Spleen (tissue), 11 donors: ENCODE results near the gene C3orf22. TPM values are rescaled to one million over a fixed set of nuclear protein-coding genes. Genes with fewer than 3 reads are reported as not detected.

Experiments
- DNase-seq: peaks from one replicate; pipeline ENCODE4 v3.0.0-alpha.2; 2020
- H3K27ac ChIP-seq, 8 donors: fragments of 200-600 bp; sonication (generic) in 7 of 8; 1 replicate in 4 of 8; 2 replicates in 4 of 8; pipeline versions ENCODE4 v1.5.0 to v1.8.0; 2016 to 2021; ENCODE audit warnings: inconsistent platforms in 4 of 8, mild to moderate bottlenecking in 4 of 8, moderate library complexity in 1 of 8
- H3K27me3 ChIP-seq, 7 donors: fragments of 200-600 bp; sonication (generic) in 6 of 7; replicated peaks in 1 of 7; 1 replicate in 4 of 7; 2 replicates in 3 of 7; pipeline versions ENCODE4 v1.5.0 to v1.8.0; 2016 to 2021; ENCODE audit warnings: inconsistent platforms in 3 of 7, mild to moderate bottlenecking in 1 of 7
- H3K36me3 ChIP-seq, 6 donors: fragments of 200-600 bp; sonication (generic) in 5 of 6; 1 replicate in 4 of 6; 2 replicates in 2 of 6; pipeline versions ENCODE4 v1.5.0 to v1.8.0; 2016 to 2021; ENCODE audit warnings: inconsistent platforms in 2 of 6
- H3K4me1 ChIP-seq, 6 donors: fragments of 200-600 bp; sonication (generic) in 5 of 6; 1 replicate in 3 of 6; 2 replicates in 3 of 6; pipeline versions ENCODE4 v1.5.0 to v1.8.0; 2016 to 2021; ENCODE audit warnings: inconsistent platforms in 3 of 6
- H3K4me3 ChIP-seq, 8 donors: fragments of 200-600 bp; sonication (generic) in 7 of 8; 1 replicate in 4 of 8; 2 replicates in 4 of 8; pipeline versions ENCODE4 v1.5.0 to v1.8.0; 2016 to 2021; ENCODE audit warnings: inconsistent platforms in 4 of 8, mild to moderate bottlenecking in 4 of 8, moderate library complexity in 2 of 8
- H3K9me3 ChIP-seq, 8 donors: fragments of 200-600 bp; sonication (generic) in 7 of 8; 1 replicate in 4 of 8; 2 replicates in 4 of 8; pipeline versions ENCODE4 v1.5.0 to v1.8.0; 2016 to 2021; ENCODE audit warnings: inconsistent platforms in 4 of 8
- POLR2A ChIP-seq, 3 donors: fragments of 450-650 bp; IDR thresholded peaks; one replicate each; pipeline ENCODE4 v1.5.1; 2017; ENCODE audit warnings: antibody characterized with exemption in 3 of 3, mild to moderate bottlenecking in 1 of 3
- POLR2AphosphoS5 ChIP-seq, 3 donors: sonication (generic); formaldehyde crosslinking; IDR thresholded peaks; one replicate each; pipeline ENCODE4 v1.5.1; 2017; ENCODE audit warnings: antibody characterized with exemption in 3 of 3
- WGBS, 5 donors: extraction: QIAGEN DNeasy Blood & Tissue Kit in 3 of 5; methylation state at CpG; one replicate each; pipeline versions ENCODE4 v1.1.5 to v1.1.7; 2013 to 2018; 5-methylcytosine and 5-hydroxymethylcytosine counted together
- intact Hi-C: fragments of 100-400 bp; cut with DNase I; formaldehyde crosslinking; loops from one replicate; pipeline ENCODE4 v1.15.0; 2023; ENCODE audit warnings: low total_unique reads
- polyA plus RNA-seq, 3 donors: library from polyadenylated mRNA; stranded (reverse); fragments of 200-250 nt; gene quantifications; one replicate each; pipeline ENCODE4 v1.2.1, GENCODE V29; 2013
- total RNA-seq, 7 donors: library from RNA; depleted of rRNA in 3 of 7; stranded (reverse); fragments of >200 nt in 3 of 7; fragmentation: NEBNext Ultra II Directional in 4 of 7; extraction: Animal tissue kit (Norgen Biotek cat#: 25700) in 4 of 7; gene quantifications; one replicate each; pipeline versions ENCODE4 v1.1.0 to v1.2.1, GENCODE V29; 2016 to 2021
- TF ChIP-seq, protein P1 (sequence below), 11 experiments: fragments of 200-600 bp in 7 of 11; fragments of 450-650 bp in 4 of 11; sonication (generic) in 4 of 11; IDR thresholded peaks in 8 of 11; conservative IDR thresholded peaks in 3 of 11; 1 replicate in 7 of 11; 2 replicates in 4 of 11; pipeline versions ENCODE4 v1.4.0 to v1.8.0; 2016 to 2021; ENCODE audit warnings: antibody characterized with exemption in 11 of 11, inconsistent platforms in 4 of 11, mild to moderate bottlenecking in 1 of 11
- donor health status: healthy with polysubstance abuse.
- donor health status: DM: no; HTN: no; CAD: no; lungs with moderate emphysema.
- donor health status: DM: no; HTN: no; CAD: no.
- donor health status: Bipolar disorder and iron deficiency.
- donor health status: healthy.
- donor health status: DM: no; HTN: no; CAD: no.
- donor health status: DM: yes; HTN: yes; CAD: no.

C3orf22 gene
- total and polyA plus RNA-seq, 10 donors, result not detected

DNA sequence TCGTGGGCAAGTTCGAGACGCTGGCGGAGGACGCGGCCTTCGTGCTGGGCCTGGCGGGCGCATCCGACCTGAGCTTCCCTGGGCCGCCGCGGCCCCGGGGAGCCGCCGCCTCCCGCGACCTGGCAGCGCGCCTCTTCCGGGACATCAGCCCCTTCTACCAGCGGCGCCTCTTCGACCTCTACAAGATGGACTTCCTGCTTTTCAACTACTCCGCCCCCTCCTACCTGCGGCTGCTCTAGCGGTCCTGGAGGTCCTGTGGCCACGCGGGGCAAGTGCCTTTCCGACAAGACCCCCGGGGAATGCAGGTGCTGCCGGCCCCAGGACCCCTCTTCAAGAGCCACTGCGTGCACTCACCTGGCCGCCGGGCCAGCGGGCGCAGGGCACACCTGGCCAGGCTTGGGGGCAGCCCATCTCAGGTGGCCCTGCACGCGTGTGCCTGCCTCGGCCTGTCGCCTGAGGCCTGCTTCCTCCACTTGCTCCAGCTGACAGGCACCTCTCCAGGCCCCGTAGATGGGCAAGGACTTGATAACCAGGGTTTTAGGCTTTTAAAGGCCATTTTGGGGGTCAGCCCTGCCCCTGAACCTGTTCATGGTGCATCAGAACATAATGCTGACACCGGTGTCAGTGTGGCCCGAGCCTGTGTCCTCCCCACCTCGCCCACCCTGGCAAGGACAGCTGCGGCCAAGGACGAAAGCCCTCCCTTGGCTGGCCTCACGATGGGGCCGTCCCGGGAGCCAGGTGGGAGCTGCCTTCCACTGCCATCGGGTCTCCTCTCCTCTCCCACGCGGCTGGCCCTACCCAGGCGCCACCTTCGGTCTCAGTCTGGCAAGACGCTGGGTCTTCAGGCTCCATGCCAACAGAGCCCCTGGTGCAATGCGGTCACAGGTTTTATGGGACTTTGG is 16.1 kb downstream of the C3orf22 start:
- intact Hi-C loops, result no loop called here
- H3K4me3 ChIP-seq, result no peak overlapping the region
- WGBS, 5 donors, result 77 to 93% (median 87%) methylated on average over 37 to 57 of the region's 57 CpGs
- no peaks in the 10 kb centered on the region for H3K9me3 ChIP-seq
- peaks cover 0 to 29% (median 11%) of the 10 kb centered on the region in 6 donors for H3K4me1 ChIP-seq
- H3K27ac ChIP-seq, result no peak overlapping the region
- no peaks in the 10 kb centered on the region for H3K36me3 ChIP-seq
- DNase-seq, result peak; percentile 74
- H3K27me3 ChIP-seq, result peaks cover 0 to 26% (median 14%) of the 10 kb centered on the region in 7 donors
- TF ChIP-seq, protein P1, sequence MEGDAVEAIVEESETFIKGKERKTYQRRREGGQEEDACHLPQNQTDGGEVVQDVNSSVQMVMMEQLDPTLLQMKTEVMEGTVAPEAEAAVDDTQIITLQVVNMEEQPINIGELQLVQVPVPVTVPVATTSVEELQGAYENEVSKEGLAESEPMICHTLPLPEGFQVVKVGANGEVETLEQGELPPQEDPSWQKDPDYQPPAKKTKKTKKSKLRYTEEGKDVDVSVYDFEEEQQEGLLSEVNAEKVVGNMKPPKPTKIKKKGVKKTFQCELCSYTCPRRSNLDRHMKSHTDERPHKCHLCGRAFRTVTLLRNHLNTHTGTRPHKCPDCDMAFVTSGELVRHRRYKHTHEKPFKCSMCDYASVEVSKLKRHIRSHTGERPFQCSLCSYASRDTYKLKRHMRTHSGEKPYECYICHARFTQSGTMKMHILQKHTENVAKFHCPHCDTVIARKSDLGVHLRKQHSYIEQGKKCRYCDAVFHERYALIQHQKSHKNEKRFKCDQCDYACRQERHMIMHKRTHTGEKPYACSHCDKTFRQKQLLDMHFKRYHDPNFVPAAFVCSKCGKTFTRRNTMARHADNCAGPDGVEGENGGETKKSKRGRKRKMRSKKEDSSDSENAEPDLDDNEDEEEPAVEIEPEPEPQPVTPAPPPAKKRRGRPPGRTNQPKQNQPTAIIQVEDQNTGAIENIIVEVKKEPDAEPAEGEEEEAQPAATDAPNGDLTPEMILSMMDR (IDR thresholded peaks at IDR 0.05 in 8 of 11, conservative IDR thresholded peaks at IDR 0.05 in 3 of 11), result no peak
- TF ChIP-seq POLR2A (IDR thresholded peaks at IDR 0.05), result no peak
- no peak for TF ChIP-seq POLR2AphosphoS5 (IDR thresholded peaks at IDR 0.05)

DNA sequence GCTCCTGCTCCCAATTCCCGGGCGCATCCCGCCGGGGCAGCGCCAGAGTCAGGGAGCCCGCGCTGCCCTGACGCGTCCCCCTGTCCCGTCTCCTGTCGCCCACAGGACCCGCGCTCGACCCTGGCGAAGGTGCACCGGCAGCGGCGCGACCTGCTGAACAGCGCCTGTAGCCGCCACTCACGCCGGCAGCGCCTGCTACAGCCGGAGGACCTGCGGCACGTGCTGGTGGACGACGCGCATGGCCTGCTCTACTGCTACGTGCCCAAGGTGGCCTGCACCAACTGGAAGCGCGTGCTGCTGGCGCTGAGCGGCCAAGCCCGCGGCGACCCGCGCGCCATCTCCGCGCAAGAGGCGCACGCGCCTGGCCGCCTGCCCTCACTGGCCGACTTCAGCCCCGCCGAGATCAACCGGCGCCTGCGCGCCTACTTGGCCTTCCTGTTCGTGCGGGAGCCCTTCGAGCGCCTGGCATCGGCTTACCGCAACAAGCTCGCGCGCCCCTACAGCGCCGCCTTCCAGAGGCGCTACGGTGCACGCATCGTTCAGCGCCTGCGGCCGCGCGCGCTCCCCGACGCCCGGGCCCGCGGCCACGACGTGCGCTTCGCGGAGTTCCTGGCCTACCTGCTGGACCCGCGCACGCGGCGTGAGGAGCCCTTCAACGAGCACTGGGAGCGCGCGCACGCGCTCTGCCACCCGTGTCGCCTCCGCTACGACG is 16.9 kb downstream of the C3orf22 start:
- H3K4me3 ChIP-seq, result no peak overlapping the region
- H3K27ac ChIP-seq, result peak overlapping the region in 1 of 8 donors; percentile 82
- H3K9me3 ChIP-seq, result no peaks in the 10 kb centered on the region
- DNase-seq, result peak; percentile 77
- peaks cover 0 to 30% (median 14%) of the 10 kb centered on the region in 7 donors for H3K27me3 ChIP-seq
- no peaks in the 10 kb centered on the region for H3K36me3 ChIP-seq
- intact Hi-C loops, result no loop called here
- H3K4me1 ChIP-seq, result peaks cover 0 to 36% (median 11%) of the 10 kb centered on the region in 6 donors
- 68 to 92% (median 82%) methylated on average over 92 to 101 of the region's 101 CpGs for WGBS, 5 donors
- no peak for TF ChIP-seq POLR2A (IDR thresholded peaks at IDR 0.05)
- no peak for TF ChIP-seq POLR2AphosphoS5 (IDR thresholded peaks at IDR 0.05)
- TF ChIP-seq, protein P1 (IDR thresholded peaks at IDR 0.05 in 8 of 11, conservative IDR thresholded peaks at IDR 0.05 in 3 of 11), result no peak

DNA sequence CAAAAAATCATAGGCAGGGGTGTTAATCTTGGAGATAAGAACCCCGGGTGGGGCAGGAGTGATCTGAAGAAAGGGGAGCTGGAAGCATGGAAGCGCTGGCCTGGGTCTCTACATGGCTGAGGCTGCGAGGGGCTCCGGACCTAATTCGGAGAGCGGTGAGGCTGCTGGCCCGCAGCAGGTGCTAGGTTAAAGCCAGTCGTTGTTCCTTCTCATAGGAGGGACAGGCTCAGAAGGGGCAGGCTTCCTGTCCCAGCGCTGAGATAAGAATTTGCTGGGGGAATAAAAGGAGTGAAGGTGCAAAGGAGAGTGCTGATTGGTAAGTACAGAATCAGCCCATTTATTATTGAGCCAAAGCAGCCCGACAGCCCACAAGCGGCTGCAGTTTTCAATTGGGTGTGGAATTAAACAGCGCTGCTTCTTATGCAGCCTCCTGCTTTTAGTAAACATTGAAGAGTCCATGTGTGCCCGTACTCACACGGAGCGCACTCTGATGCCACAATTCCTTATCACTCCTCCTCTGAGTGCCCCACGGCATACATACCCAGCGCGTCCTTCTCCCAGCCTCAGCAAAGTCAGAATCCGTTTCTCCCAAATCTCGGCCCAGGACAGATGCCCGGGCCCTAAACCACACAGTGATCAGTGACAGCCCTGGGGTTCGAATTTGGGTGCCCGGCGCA is 17.6 kb downstream of the C3orf22 start:
- Histone ChIP-seq H3K4me3 (peak overlapping the region in 1 of 8 donors; percentile 9), H3K27ac (peak overlapping the region in 5 of 8 donors; percentile 10 to 82 (median 70)), H3K9me3 (no peaks in the 10 kb centered on the region), H3K36me3 (no peaks in the 10 kb centered on the region), H3K27me3 (peaks cover 0 to 34% (median 14%) of the 10 kb centered on the region in 7 donors), H3K4me1 (peaks cover 0 to 36% (median 11%) of the 10 kb centered on the region in 6 donors)
- TF ChIP-seq POLR2A (IDR thresholded peaks at IDR 0.05) (no peak), POLR2AphosphoS5 (IDR thresholded peaks at IDR 0.05) (no peak)
- TF ChIP-seq, protein P1 (IDR thresholded peaks at IDR 0.05 in 8 of 11, conservative IDR thresholded peaks at IDR 0.05 in 3 of 11), result no peak
- intact Hi-C loops, result no loop called here
- 51 to 61% (median 55%) methylated on average over 23 to 24 of the region's 24 CpGs for WGBS, 5 donors
- DNase-seq, result peak; percentile 77
